Measurements from ENCODE around the gene TMC4. TPM values are rescaled to one million over a fixed set of nuclear protein-coding genes. Genes with fewer than 3 reads are reported as not detected.
"Not testable (repeated sequence)": the region's sequence is repeated elsewhere in the genome, so short reads cannot be mapped to it uniquely, and the experiment has no call there.

The TMC4 gene
- total RNA-seq = 1 to 10 TPM in 1 of 4 donors, under 1 TPM in 1, not detected in 2; 0.66 to 1.4 TPM
- 10 to 100 TPM; 13.9 to 55.4 (median 25.2) TPM for polyA plus RNA-seq

GRCh38 chr19:54172471-54173358, at the start of gene TMC4:
TMC4 (minus strand) TSS chr19:54173160; CDS start chr19:54173117, 43 bp downstream.
- peaks cover 0 to 6% (median 2%) of the 10 kb centered on the region in 4 donors for H3K4me1 ChIP-seq
- intact Hi-C loops (cut with DNase I) = no loop called here
- no peaks in the 10 kb centered on the region for H3K36me3 ChIP-seq
- no peak for DNase-seq
- no peak within 1 kb of the TSS for H3K4me3 ChIP-seq
- H3K9me3 ChIP-seq = no peaks in the 10 kb centered on the region
- WGBS, 2 donors = 4 to 17% methylated on average over 13 of the region's 13 CpGs
- TF ChIP-seq EP300 (IDR thresholded peaks at IDR 0.05) = no peak
- peak in 1 of 2 donors; percentile 53 for TF ChIP-seq POLR2A (IDR thresholded peaks at IDR 0.05)
- TF ChIP-seq CTCF (IDR thresholded peaks at IDR 0.05) = peak in 1 of 4 experiments; percentile 54
- peak within 1 kb of the TSS in 1 of 4 donors; percentile 36 for H3K27ac ChIP-seq
- H3K27me3 ChIP-seq = peaks cover 7 to 27% (median 15%) of the 10 kb centered on the region in 3 donors

- H3K27ac ChIP-seq, H3K9me3 ChIP-seq, H3K36me3 ChIP-seq, H3K4me3 ChIP-seq, H3K4me1 ChIP-seq: not testable (repeated sequence)
- intact Hi-C loops (cut with DNase I) = loop anchor here (2.0 kb wide), 1 partner anchor 25 kb away; no protein-coding TSS in a partner anchor
- 83 to 95% methylated on average over 7 of the region's 7 CpGs for WGBS, 2 donors
- H3K27me3 ChIP-seq = peaks cover 0 to 22% (median 6%) of the 10 kb centered on the region in 3 donors
- peak; percentile 45 for DNase-seq
Measured at GRCh38 chr19:54221947-54222346, 49.0 kb upstream of the TMC4 start.

GRCh38 chr19:54219702-54220101, 46.7 kb upstream of the TMC4 start:
- H3K4me1 ChIP-seq; H3K27ac ChIP-seq; intact Hi-C loops (cut with DNase I); DNase-seq; H3K4me3 ChIP-seq; H3K36me3 ChIP-seq; H3K9me3 ChIP-seq: not testable (repeated sequence)
- peaks cover 0 to 22% (median 6%) of the 10 kb centered on the region in 3 donors for H3K27me3 ChIP-seq
- 72 to 83% methylated on average over 2 to 5 of the region's 5 CpGs for WGBS, 2 donors

- no peak overlapping the region for H3K27ac ChIP-seq
- DNase-seq = peak; percentile 60
- H3K4me3 ChIP-seq = no peak overlapping the region
Measured at GRCh38 chr19:54218960-54219661, 46.2 kb upstream of the TMC4 start.

GRCh38 chr19:54218259-54218658, 45.3 kb upstream of the TMC4 start:
- TF ChIP-seq POLR2AphosphoS5 (IDR thresholded peaks at IDR 0.05) = no peak
- no peak for TF ChIP-seq CTCF (IDR thresholded peaks at IDR 0.05)
- no peak for TF ChIP-seq POLR2A (IDR thresholded peaks at IDR 0.05)
- no peak for TF ChIP-seq EP300 (IDR thresholded peaks at IDR 0.05)
- Histone ChIP-seq H3K27ac (no peak overlapping the region), H3K4me1 (no peaks in the 10 kb centered on the region), H3K9me3 (no peaks in the 10 kb centered on the region), H3K27me3 (peaks cover 0 to 14% (median 6%) of the 10 kb centered on the region in 3 donors), H3K4me3 (no peak overlapping the region), H3K36me3 (no peaks in the 10 kb centered on the region)
- 87 to 90% methylated on average over 8 of the region's 8 CpGs for WGBS, 2 donors
- peak; percentile 61 for DNase-seq
- intact Hi-C loops (cut with DNase I) = no loop called here

More at GRCh38 chr19:54218960-54219661, 46.2 kb upstream of the TMC4 start:
- no peak for TF ChIP-seq POLR2A (IDR thresholded peaks at IDR 0.05)
- no peak for TF ChIP-seq POLR2AphosphoS5 (IDR thresholded peaks at IDR 0.05)
- TF ChIP-seq EP300 (IDR thresholded peaks at IDR 0.05) = no peak
- TF ChIP-seq CTCF (IDR thresholded peaks at IDR 0.05) = no peak
- WGBS, 2 donors = 90% methylated on average over 27 of the region's 27 CpGs
- peaks cover 0 to 22% (median 6%) of the 10 kb centered on the region in 3 donors for H3K27me3 ChIP-seq
- no peaks in the 10 kb centered on the region for H3K36me3 ChIP-seq
- no peaks in the 10 kb centered on the region for H3K9me3 ChIP-seq
- H3K4me1 ChIP-seq = no peaks in the 10 kb centered on the region
- intact Hi-C loops (cut with DNase I) = no loop called here

GRCh38 chr19:54217517-54218247, 44.7 kb upstream of the TMC4 start:
- DNase-seq = peak; percentile 13
- H3K4me3 ChIP-seq; intact Hi-C loops (cut with DNase I); H3K27me3 ChIP-seq; H3K4me1 ChIP-seq; H3K27ac ChIP-seq; H3K9me3 ChIP-seq; H3K36me3 ChIP-seq: not testable (repeated sequence)
- 71 to 83% methylated on average over 17 of the region's 20 CpGs for WGBS, 2 donors

Measured in sigmoid colon (tissue), 7 donors.